HCT116 (cell line): Measurements from ENCODE around the gene ESD. TPM values are rescaled to one million over a fixed set of nuclear protein-coding genes. Genes with fewer than 3 reads are reported as not detected.

Experiments
- ATAC-seq: fragments of 200-7000 bp; cut with Tn5 transposase; 2 replicates; pipeline ENCODE4 v1.9.1; 2020; ENCODE audit warnings: mild to moderate bottlenecking, moderate library complexity
- BruUV-seq: library from RNA; stranded (reverse); fragments of 400-500 nt; replicated peaks from 2 replicates; lab custom pipeline; 2021; lab: Mats Ljungman, UMichigan
- CTCF ChIA-PET: fragments of 300-600 bp; sonication (Branson Sonifier 250); formaldehyde crosslinking; loops from one replicate; lab custom pipeline; 2021; ENCODE audit warnings: antibody characterized with exemption; lab: Charles Lee
- POLR2A ChIA-PET: fragments of 300-600, 350-600 bp; sonication (Branson Sonifier 250); formaldehyde crosslinking; loops from one replicate; lab custom pipeline; 2021; ENCODE audit warnings: antibody characterized with exemption; lab: Charles Lee
- RAD21 ChIA-PET, 2 experiments: fragments of 300-600 bp; sonication (Branson Sonifier 250); formaldehyde crosslinking; loops; one replicate each; lab custom pipeline; 2023; ENCODE audit warnings: low total read pairs in 2 of 2; ENCODE audit not compliant: uncharacterized antibody in 2 of 2, unreplicated experiment in 2 of 2, low non-redundant PET in 1 of 2; lab: Charles Lee
- DNase-seq: peaks from one replicate; pipeline ENCODE4 v3.0.0-alpha.2; 2010; ENCODE audit warnings: low read depth, low spot score
- H2AFZ ChIP-seq: fragments of 200-600 bp; shearing (Covaris generic), sonication (generic); 2 replicates; pipeline ENCODE4 v1.6.1; 2017; ENCODE audit warnings: low read depth, mixed run types, mixed read lengths, antibody characterized with exemption, low read length; ENCODE audit not compliant: poor library complexity, severe bottlenecking
- H3K27ac ChIP-seq: 2 replicates; pipeline ENCODE4 v1.5.1; 2012; ENCODE audit warnings: low read depth, low read length
- H3K27me3 ChIP-seq: fragments of 200-600 bp; sonication (generic); 2 replicates; pipeline ENCODE4 v1.6.1; 2016; ENCODE audit warnings: mixed run types, low read length, mixed read lengths; ENCODE audit not compliant: insufficient read depth
- H3K36me3 ChIP-seq, 2 experiments: fragments of 200-500 bp in 1 of 2; fragments of 200-600 bp in 1 of 2; sonication (Bioruptor generic) in 1 of 2; sonication (generic) in 1 of 2; 2 replicates each; pipeline versions ENCODE4 v1.5.1 to v1.6.1; 2014 to 2016; ENCODE audit warnings: low read length in 2 of 2, inconsistent platforms in 1 of 2, mixed read lengths in 1 of 2, mixed run types in 1 of 2; ENCODE audit not compliant: insufficient read depth in 2 of 2, control insufficient read depth in 1 of 2
- H3K4me1 ChIP-seq, 2 experiments: fragments of 200-600 bp in 1 of 2; sonication (generic) in 1 of 2; 2 replicates each; pipeline versions ENCODE4 v1.5.1 to v1.6.1; 2012 to 2017; ENCODE audit warnings: low read length in 2 of 2, inconsistent platforms in 1 of 2, mild to moderate bottlenecking in 1 of 2, mixed read lengths in 1 of 2, mixed run types in 1 of 2, moderate library complexity in 1 of 2; ENCODE audit not compliant: insufficient read depth in 2 of 2, control insufficient read depth in 1 of 2
- H3K4me2 ChIP-seq: fragments of 200-600 bp; sonication (generic); 2 replicates; pipeline ENCODE4 v1.6.1; 2017; ENCODE audit warnings: mixed run types, low read length, mixed read lengths
- H3K4me3 ChIP-seq, 2 experiments: fragments of 200-600 bp in 1 of 2; sonication (generic) in 1 of 2; replicated peaks in 1 of 2; 2 replicates each; pipeline ENCODE4 v1.5.1; 2011 to 2016; ENCODE audit warnings: low read length in 2 of 2, control low read depth in 1 of 2, low read depth in 1 of 2, mild to moderate bottlenecking in 1 of 2, mixed read lengths in 1 of 2, mixed run types in 1 of 2
- H3K79me2 ChIP-seq: fragments of 200-600 bp; sonication (generic); 2 replicates; pipeline ENCODE4 v1.6.1; 2017; ENCODE audit warnings: mild to moderate bottlenecking, mixed run types, low read length, moderate library complexity, mixed read lengths; ENCODE audit not compliant: insufficient read depth
- H3K9ac ChIP-seq: fragments of 200-600 bp; sonication (generic); 2 replicates; pipeline ENCODE4 v1.6.1; 2016; ENCODE audit warnings: low read length, mixed read lengths
- H3K9me2 ChIP-seq: fragments of 200-600 bp; sonication (generic), shearing (Covaris generic); 2 replicates; pipeline ENCODE4 v1.6.1; 2017; ENCODE audit warnings: mixed run types, mild to moderate bottlenecking, moderate library complexity; ENCODE audit not compliant: insufficient read depth
- H3K9me3 ChIP-seq, 2 experiments: fragments of 200-500 bp in 1 of 2; fragments of 200-600 bp in 1 of 2; sonication (Bioruptor generic) in 1 of 2; sonication (generic) in 1 of 2; 2 replicates each; pipeline ENCODE4 v1.6.1; 2014 to 2017; ENCODE audit warnings: low read length in 2 of 2, mixed read lengths in 2 of 2, inconsistent platforms in 1 of 2, low read depth in 1 of 2, mild to moderate bottlenecking in 1 of 2, mixed run types in 1 of 2, moderate library complexity in 1 of 2; ENCODE audit not compliant: control insufficient read depth in 1 of 2, insufficient read depth in 1 of 2
- H4K20me1 ChIP-seq: fragments of 200-600 bp; sonication (generic), shearing (Covaris generic); 2 replicates; pipeline ENCODE4 v1.6.1; 2017; ENCODE audit warnings: mixed run types, mild to moderate bottlenecking, moderate library complexity; ENCODE audit not compliant: insufficient read depth
- CBX3 ChIP-seq: IDR thresholded peaks from 2 replicates; pipeline ENCODE4 v1.6.1; 2012; ENCODE audit warnings: low read depth
- CEBPB ChIP-seq: IDR thresholded peaks from 2 replicates; pipeline ENCODE4 v1.6.1; 2012; ENCODE audit warnings: low read depth
- ELF1 ChIP-seq: IDR thresholded peaks from 2 replicates; pipeline ENCODE4 v1.6.1; 2012; ENCODE audit warnings: low read depth, borderline replicate concordance
- EZH2 ChIP-seq: fragments of 200-600 bp; sonication (generic); IDR thresholded peaks from 2 replicates; pipeline ENCODE4 v1.6.1; 2017; ENCODE audit warnings: antibody characterized with exemption, mixed run types
- EZH2phosphoT487 ChIP-seq: fragments of 200-600 bp; IDR thresholded peaks from 2 replicates; pipeline ENCODE4 v1.6.1; 2018; ENCODE audit warnings: antibody characterized with exemption, borderline replicate concordance
- FOSL1 ChIP-seq: IDR thresholded peaks from 2 replicates; pipeline ENCODE4 v1.6.1; 2012; ENCODE audit warnings: low read depth
- JUND ChIP-seq: IDR thresholded peaks from 2 replicates; pipeline ENCODE4 v1.6.1; 2012
- POLR2A ChIP-seq: IDR thresholded peaks from 2 replicates; pipeline ENCODE4 v1.7.0; 2011; ENCODE audit warnings: borderline replicate concordance; ENCODE audit not compliant: insufficient read depth, insufficient read length; ENCODE audit errors: extremely low read depth
- POLR2AphosphoS5 ChIP-seq: IDR thresholded peaks from 2 replicates; pipeline ENCODE4 v1.6.1; 2011; ENCODE audit warnings: mild to moderate bottlenecking, low read depth, low read length, moderate library complexity
- RAD21 ChIP-seq: IDR thresholded peaks from 2 replicates; pipeline ENCODE4 v1.6.1; 2012; ENCODE audit warnings: low read depth, mild to moderate bottlenecking
- SIN3A ChIP-seq: IDR thresholded peaks from 2 replicates; pipeline ENCODE4 v1.6.1; 2012; ENCODE audit warnings: low read depth
- SP1 ChIP-seq: IDR thresholded peaks from 2 replicates; pipeline ENCODE4 v1.6.1; 2012; ENCODE audit warnings: low read depth
- SRF ChIP-seq: IDR thresholded peaks from 2 replicates; pipeline ENCODE4 v1.6.1; 2012; ENCODE audit warnings: low read depth
- TCF7L2 ChIP-seq: IDR thresholded peaks from 2 replicates; pipeline ENCODE4 v1.7.0; 2011; ENCODE audit warnings: borderline replicate concordance, inconsistent platforms; ENCODE audit not compliant: insufficient read depth, insufficient read length; ENCODE audit errors: extremely low read depth
- YY1 ChIP-seq: IDR thresholded peaks from 2 replicates; pipeline ENCODE4 v1.6.1; 2011; ENCODE audit warnings: low read length, low read depth, moderate library complexity, mild to moderate bottlenecking; ENCODE audit not compliant: insufficient replicate concordance; ENCODE audit errors: extremely low read depth
- ZFX ChIP-seq: fragments of 450-650 bp; IDR thresholded peaks from 2 replicates; pipeline ENCODE4 v1.6.1; 2017
- ZNF274 ChIP-seq: fragments of 200-500 bp; sonication (Bioruptor generic); IDR thresholded peaks from 2 replicates; pipeline ENCODE4 v1.6.1; 2014; ENCODE audit warnings: mild to moderate bottlenecking, low read depth, low read length, inconsistent platforms
- intact Hi-C: fragments of 100-400 bp; cut with micrococcal nuclease; formaldehyde crosslinking; loops from 2 replicates; pipeline ENCODE4 v1.10.0; 2022
- total RNA-seq: library from RNA; stranded (reverse); gene quantifications from one replicate; pipeline ENCODE4 v1.2.1, GENCODE V29; 2021; ENCODE audit not compliant: unreplicated experiment
- TF ChIP-seq, protein P1 (sequence below): IDR thresholded peaks from 2 replicates; pipeline ENCODE4 v1.6.1; 2012; ENCODE audit warnings: low read depth
- TF ChIP-seq, protein P2 (sequence below): IDR thresholded peaks from 2 replicates; pipeline ENCODE4 v1.6.1; 2012

Gene ESD
- total RNA-seq, 1 experiment from 2014 or later = 111 TPM

DNA sequence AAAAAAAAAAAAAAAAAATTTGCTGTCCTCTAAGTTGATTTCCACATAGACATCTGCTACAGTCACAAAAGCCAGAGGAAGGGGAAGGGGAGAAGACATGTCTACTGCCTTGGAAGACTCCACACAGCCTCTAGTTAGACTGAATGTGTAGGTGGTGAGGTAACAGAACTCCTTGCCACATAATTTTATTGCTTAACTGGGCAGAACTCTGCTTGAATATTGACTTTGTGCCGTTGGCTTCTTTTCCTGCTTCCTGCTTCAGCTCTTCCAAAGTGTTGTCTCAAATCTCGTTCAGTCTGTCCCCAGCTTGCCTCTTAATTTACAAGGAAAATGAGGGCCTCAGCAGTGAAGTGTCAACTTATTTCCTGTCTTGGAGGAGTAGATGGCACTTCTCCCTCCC is 37.1 kb downstream of the ESD start:
- intact Hi-C loops = loop anchor here (5.0 kb wide), 1 partner anchor 1012 kb away; no protein-coding TSS in a partner anchor

DNA sequence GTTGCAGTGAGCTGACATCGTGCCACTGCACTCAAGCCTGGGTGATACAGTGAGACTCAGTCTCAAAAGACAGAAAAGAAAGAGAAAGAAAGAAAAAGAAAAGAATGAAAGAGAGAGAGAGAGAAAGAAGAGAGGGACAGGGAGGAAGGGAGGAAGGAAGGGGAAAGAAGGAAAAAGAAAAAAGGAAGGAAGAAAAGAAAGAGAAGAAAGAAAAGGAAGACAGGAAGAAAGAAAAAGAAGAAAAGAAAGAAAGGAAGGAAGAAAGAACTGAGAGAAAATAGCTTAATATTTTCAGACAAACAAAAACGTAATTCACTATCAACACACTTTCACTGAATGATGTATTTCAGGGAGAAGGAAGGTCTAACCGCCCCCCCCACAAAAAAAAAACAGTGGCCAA is 39.3 kb downstream of the ESD start:
- RAD21 ChIA-PET = no interaction called here
- H3K9me3 ChIP-seq = no peaks in the 10 kb centered on the region
- no peaks in the 10 kb centered on the region for H4K20me1 ChIP-seq
- intact Hi-C loops = no loop called here
- H3K4me2 ChIP-seq = no peak overlapping the region
- no peaks in the 10 kb centered on the region for H3K9me2 ChIP-seq
- POLR2A ChIA-PET = no interaction called here
- H3K79me2 ChIP-seq = no peaks in the 10 kb centered on the region
- no peaks in the 10 kb centered on the region for H3K36me3 ChIP-seq
- CTCF ChIA-PET = no interaction called here
- no peak overlapping the region for H3K9ac ChIP-seq
- no peaks in the 10 kb centered on the region for H3K4me1 ChIP-seq
- no TSS peak for BruUV-seq
- no peak overlapping the region for H3K27ac ChIP-seq
- H3K27me3 ChIP-seq = peaks cover 6% of the 10 kb centered on the region; the same call in 1 of the 2 replicates
- ATAC-seq (no peak), DNase-seq (no peak)
- H3K4me3 ChIP-seq = no peak overlapping the region
- H2AFZ ChIP-seq = no peak overlapping the region
- no peak for TF ChIP-seq TCF7L2
- TF ChIP-seq FOSL1 = no peak
- no peak for TF ChIP-seq ELF1
- TF ChIP-seq EZH2 = no peak
- no peak for TF ChIP-seq RAD21
- TF ChIP-seq, protein P1, sequence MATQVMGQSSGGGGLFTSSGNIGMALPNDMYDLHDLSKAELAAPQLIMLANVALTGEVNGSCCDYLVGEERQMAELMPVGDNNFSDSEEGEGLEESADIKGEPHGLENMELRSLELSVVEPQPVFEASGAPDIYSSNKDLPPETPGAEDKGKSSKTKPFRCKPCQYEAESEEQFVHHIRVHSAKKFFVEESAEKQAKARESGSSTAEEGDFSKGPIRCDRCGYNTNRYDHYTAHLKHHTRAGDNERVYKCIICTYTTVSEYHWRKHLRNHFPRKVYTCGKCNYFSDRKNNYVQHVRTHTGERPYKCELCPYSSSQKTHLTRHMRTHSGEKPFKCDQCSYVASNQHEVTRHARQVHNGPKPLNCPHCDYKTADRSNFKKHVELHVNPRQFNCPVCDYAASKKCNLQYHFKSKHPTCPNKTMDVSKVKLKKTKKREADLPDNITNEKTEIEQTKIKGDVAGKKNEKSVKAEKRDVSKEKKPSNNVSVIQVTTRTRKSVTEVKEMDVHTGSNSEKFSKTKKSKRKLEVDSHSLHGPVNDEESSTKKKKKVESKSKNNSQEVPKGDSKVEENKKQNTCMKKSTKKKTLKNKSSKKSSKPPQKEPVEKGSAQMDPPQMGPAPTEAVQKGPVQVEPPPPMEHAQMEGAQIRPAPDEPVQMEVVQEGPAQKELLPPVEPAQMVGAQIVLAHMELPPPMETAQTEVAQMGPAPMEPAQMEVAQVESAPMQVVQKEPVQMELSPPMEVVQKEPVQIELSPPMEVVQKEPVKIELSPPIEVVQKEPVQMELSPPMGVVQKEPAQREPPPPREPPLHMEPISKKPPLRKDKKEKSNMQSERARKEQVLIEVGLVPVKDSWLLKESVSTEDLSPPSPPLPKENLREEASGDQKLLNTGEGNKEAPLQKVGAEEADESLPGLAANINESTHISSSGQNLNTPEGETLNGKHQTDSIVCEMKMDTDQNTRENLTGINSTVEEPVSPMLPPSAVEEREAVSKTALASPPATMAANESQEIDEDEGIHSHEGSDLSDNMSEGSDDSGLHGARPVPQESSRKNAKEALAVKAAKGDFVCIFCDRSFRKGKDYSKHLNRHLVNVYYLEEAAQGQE = no peak
- TF ChIP-seq SP1 = no peak
- no peak for TF ChIP-seq POLR2AphosphoS5
- TF ChIP-seq CEBPB = no peak
- TF ChIP-seq, protein P2, sequence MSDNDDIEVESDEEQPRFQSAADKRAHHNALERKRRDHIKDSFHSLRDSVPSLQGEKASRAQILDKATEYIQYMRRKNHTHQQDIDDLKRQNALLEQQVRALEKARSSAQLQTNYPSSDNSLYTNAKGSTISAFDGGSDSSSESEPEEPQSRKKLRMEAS = no peak
- TF ChIP-seq JUND = no peak

More for the DNA sequence above, 37.1 kb downstream of the ESD start:
- TF ChIP-seq POLR2A = no peak
- TF ChIP-seq, protein P2 = no peak
- TF ChIP-seq ZNF274 = no peak
- TF ChIP-seq CBX3 = no peak
- no peak for TF ChIP-seq SIN3A
- no peak for TF ChIP-seq FOSL1
- no peak for TF ChIP-seq JUND
- TF ChIP-seq EZH2phosphoT487 = no peak
- TF ChIP-seq SP1 = no peak
- no peak for TF ChIP-seq YY1
- TF ChIP-seq ELF1 = no peak
- TF ChIP-seq ZFX = no peak
- TF ChIP-seq SRF = no peak
- H4K20me1 ChIP-seq = no peaks in the 10 kb centered on the region
- no peak for ATAC-seq
- RAD21 ChIA-PET = no interaction called here
- no peaks in the 10 kb centered on the region for H3K79me2 ChIP-seq
- H3K4me3 ChIP-seq = no peak overlapping the region
- no peaks in the 10 kb centered on the region for H3K9me3 ChIP-seq
- DNase-seq = no peak
- H3K27ac ChIP-seq = no peak overlapping the region
- POLR2A ChIA-PET = no interaction called here
- no peak overlapping the region for H3K4me2 ChIP-seq
- H2AFZ ChIP-seq = no peak overlapping the region
- H3K4me1 ChIP-seq = no peaks in the 10 kb centered on the region
- CTCF ChIA-PET = no interaction called here
- no peaks in the 10 kb centered on the region for H3K36me3 ChIP-seq
- BruUV-seq = no TSS peak
- no peak overlapping the region for H3K9ac ChIP-seq
- H3K9me2 ChIP-seq = no peaks in the 10 kb centered on the region
- peaks cover 6% of the 10 kb centered on the region; the same call in 1 of the 2 replicates for H3K27me3 ChIP-seq
